OCI-LY3 (cell line): ENCODE data around the gene ST3GAL3.

Experiments used
- H2AFZ ChIP-seq: fragments of 200-600, 300-600 bp; shearing (Covaris generic); 2 replicates; pipeline ENCODE4 v1.6.0; 2014; ENCODE audit warnings: antibody characterized with exemption, low read depth, low read length
- H3K27ac ChIP-seq: fragments of 200-600, 300-600 bp; sonication (generic); 2 replicates; pipeline ENCODE4 v1.5.1; 2014; ENCODE audit warnings: mild to moderate bottlenecking, low read length, moderate library complexity, mixed read lengths
- H3K27me3 ChIP-seq: fragments of 200-600, 300-600 bp; sonication (generic); 2 replicates; pipeline ENCODE4 v1.6.1; 2014; ENCODE audit warnings: low read depth, low read length, mixed read lengths
- H3K36me3 ChIP-seq: fragments of 200-600, 300-600 bp; sonication (generic); replicated peaks from 2 replicates; pipeline ENCODE3; 2014; ENCODE audit warnings: low read depth, low read length, mixed read lengths
- H3K4me1 ChIP-seq: fragments of 300-600, 200-600 bp; sonication (generic); 2 replicates; pipeline ENCODE4 v1.6.1; 2014; ENCODE audit warnings: low read length, mixed read lengths
- H3K4me2 ChIP-seq: fragments of 200-600, 300-600 bp; sonication (generic); 2 replicates; pipeline ENCODE4 v1.6.1; 2014; ENCODE audit warnings: low read length, mixed read lengths
- H3K4me3 ChIP-seq: fragments of 300-600, 200-600 bp; sonication (generic); 2 replicates; pipeline ENCODE4 v1.5.1; 2014; ENCODE audit warnings: antibody characterized with exemption, mild to moderate bottlenecking, low read length, moderate library complexity
- H3K79me2 ChIP-seq: fragments of 300-600, 200-600 bp; shearing (Covaris generic); 2 replicates; pipeline ENCODE4 v1.6.1; 2014; ENCODE audit warnings: mild to moderate bottlenecking, low read length, mixed read lengths
- H3K9ac ChIP-seq: fragments of 300-600, 200-600 bp; shearing (Covaris generic); 2 replicates; pipeline ENCODE4 v1.6.0; 2014; ENCODE audit warnings: mild to moderate bottlenecking, low read length, moderate library complexity
- H3K9me3 ChIP-seq: fragments of 200-600, 300-600 bp; shearing (Covaris generic); 2 replicates; pipeline ENCODE4 v1.6.1; 2014; ENCODE audit warnings: low read length, mixed read lengths; ENCODE audit not compliant: insufficient read depth
- H4K20me1 ChIP-seq: fragments of 200-600, 300-600 bp; sonication (generic); 2 replicates; pipeline ENCODE4 v1.6.1; 2016; ENCODE audit warnings: low read length, mixed read lengths; ENCODE audit not compliant: insufficient read depth
- EZH2phosphoT487 ChIP-seq: fragments of 200-600 bp; shearing (Covaris generic); IDR thresholded peaks from 2 replicates; pipeline ENCODE4 v1.6.1; 2018; ENCODE audit warnings: antibody characterized with exemption, mixed run types, low read depth
- TF ChIP-seq, protein P1 (sequence below): fragments of 200-600, 300-600 bp; sonication (generic); IDR thresholded peaks from 2 replicates; pipeline ENCODE4 v1.5.1; 2014; ENCODE audit warnings: antibody characterized with exemption, low read length, low read depth

Gene ST3GAL3

GRCh38 chr1:43686801-43687200 is 20.5 kb upstream of the ST3GAL3 start:
- Histone ChIP-seq H2AFZ (no peak overlapping the region), H3K27ac (no peak overlapping the region), H3K9ac (no peak overlapping the region), H3K4me3 (no peak overlapping the region), H3K4me2 (no peak overlapping the region), H3K79me2 (no peaks in the 10 kb centered on the region), H3K36me3 (peaks cover 11% of the 10 kb centered on the region), H3K27me3 (no peaks in the 10 kb centered on the region), H3K4me1 (no peaks in the 10 kb centered on the region), H4K20me1 (no peaks in the 10 kb centered on the region), H3K9me3 (no peaks in the 10 kb centered on the region)
- TF ChIP-seq EZH2phosphoT487 = no peak
- TF ChIP-seq, protein P1, sequence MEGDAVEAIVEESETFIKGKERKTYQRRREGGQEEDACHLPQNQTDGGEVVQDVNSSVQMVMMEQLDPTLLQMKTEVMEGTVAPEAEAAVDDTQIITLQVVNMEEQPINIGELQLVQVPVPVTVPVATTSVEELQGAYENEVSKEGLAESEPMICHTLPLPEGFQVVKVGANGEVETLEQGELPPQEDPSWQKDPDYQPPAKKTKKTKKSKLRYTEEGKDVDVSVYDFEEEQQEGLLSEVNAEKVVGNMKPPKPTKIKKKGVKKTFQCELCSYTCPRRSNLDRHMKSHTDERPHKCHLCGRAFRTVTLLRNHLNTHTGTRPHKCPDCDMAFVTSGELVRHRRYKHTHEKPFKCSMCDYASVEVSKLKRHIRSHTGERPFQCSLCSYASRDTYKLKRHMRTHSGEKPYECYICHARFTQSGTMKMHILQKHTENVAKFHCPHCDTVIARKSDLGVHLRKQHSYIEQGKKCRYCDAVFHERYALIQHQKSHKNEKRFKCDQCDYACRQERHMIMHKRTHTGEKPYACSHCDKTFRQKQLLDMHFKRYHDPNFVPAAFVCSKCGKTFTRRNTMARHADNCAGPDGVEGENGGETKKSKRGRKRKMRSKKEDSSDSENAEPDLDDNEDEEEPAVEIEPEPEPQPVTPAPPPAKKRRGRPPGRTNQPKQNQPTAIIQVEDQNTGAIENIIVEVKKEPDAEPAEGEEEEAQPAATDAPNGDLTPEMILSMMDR = no peak

- Histone ChIP-seq H3K36me3 (peaks cover 12% of the 10 kb centered on the region), H3K4me1 (no peaks in the 10 kb centered on the region), H3K9ac (no peak overlapping the region), H3K79me2 (no peaks in the 10 kb centered on the region), H3K4me2 (no peak overlapping the region), H3K27ac (no peak overlapping the region), H4K20me1 (no peaks in the 10 kb centered on the region), H3K9me3 (no peaks in the 10 kb centered on the region), H2AFZ (no peak overlapping the region), H3K4me3 (no peak overlapping the region), H3K27me3 (no peaks in the 10 kb centered on the region)
- no peak for TF ChIP-seq EZH2phosphoT487
- TF ChIP-seq, protein P1 = no peak
Measured at GRCh38 chr1:43687301-43688108, 19.8 kb upstream of the ST3GAL3 start.

DNA sequence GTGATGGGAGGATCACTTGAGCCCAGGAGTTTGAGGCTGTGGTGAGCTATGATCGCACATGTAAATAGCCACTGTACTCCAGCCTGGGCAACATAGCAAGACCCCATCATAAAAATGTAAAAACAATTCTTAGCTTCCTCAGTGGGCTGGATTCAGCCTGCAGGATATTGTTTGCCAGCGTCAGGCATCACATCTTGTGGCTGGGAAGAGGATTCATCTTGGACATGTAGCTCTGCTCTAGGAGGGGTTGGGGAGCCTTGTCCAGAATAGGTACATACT is 19.3 kb upstream of the ST3GAL3 start:
- Histone ChIP-seq H3K36me3 (peaks cover 14% of the 10 kb centered on the region), H3K27ac (no peak overlapping the region)

DNA sequence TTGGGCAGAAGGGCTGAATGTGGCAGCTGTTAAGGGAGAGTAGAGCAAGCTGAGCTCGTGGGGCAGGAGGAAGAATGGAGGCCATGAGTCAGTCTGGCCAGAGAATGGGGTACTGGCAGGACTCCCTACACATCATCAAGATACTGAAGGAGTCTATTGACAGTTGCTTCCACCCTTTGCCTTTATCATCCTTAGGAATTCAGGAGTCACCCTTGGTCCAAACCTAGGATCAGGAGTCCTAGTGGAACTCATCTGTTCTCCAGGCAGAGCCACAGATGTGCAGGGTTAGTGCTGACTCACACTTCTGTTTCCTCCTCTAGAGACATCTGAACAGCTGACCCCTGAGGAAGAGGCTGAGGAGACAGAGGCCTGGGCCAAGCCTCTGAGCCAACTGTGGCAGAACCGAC is 18.7 kb upstream of the ST3GAL3 start:
- no peak overlapping the region for H3K27ac ChIP-seq
- H3K9ac ChIP-seq = no peak overlapping the region
- H3K4me3 ChIP-seq = no peak overlapping the region
- H3K36me3 ChIP-seq = peaks cover 14% of the 10 kb centered on the region
- H3K79me2 ChIP-seq = no peaks in the 10 kb centered on the region
- no peaks in the 10 kb centered on the region for H4K20me1 ChIP-seq
- H3K4me1 ChIP-seq = no peaks in the 10 kb centered on the region
- no peaks in the 10 kb centered on the region for H3K27me3 ChIP-seq
- H3K4me2 ChIP-seq = no peak overlapping the region
- no peaks in the 10 kb centered on the region for H3K9me3 ChIP-seq
- no peak overlapping the region for H2AFZ ChIP-seq
- TF ChIP-seq, protein P1 = no peak
- TF ChIP-seq EZH2phosphoT487 = no peak

More for the DNA sequence above, 19.3 kb upstream of the ST3GAL3 start:
- H3K4me2 ChIP-seq = no peak overlapping the region
- no peaks in the 10 kb centered on the region for H3K27me3 ChIP-seq
- H3K4me3 ChIP-seq = no peak overlapping the region
- no peaks in the 10 kb centered on the region for H3K4me1 ChIP-seq
- H3K79me2 ChIP-seq = no peaks in the 10 kb centered on the region
- H3K9me3 ChIP-seq = no peaks in the 10 kb centered on the region
- H4K20me1 ChIP-seq = no peaks in the 10 kb centered on the region
- no peak for TF ChIP-seq EZH2phosphoT487
- TF ChIP-seq, protein P1 = no peak
- no peak overlapping the region for H2AFZ ChIP-seq
- no peak overlapping the region for H3K9ac ChIP-seq
